Sigmoid colon (tissue), 4 donors: Measurements from ENCODE around the gene NOL8.

ENCODE experiments used
- CTCF ChIP-seq, 4 experiments: fragments of 450-650 bp in 3 of 4; fragments of 200-600 bp in 1 of 4; IDR thresholded peaks; one replicate each; pipeline ENCODE4 v1.5.1; 2016 to 2019; ENCODE audit warnings: antibody characterized with exemption in 4 of 4, mild to moderate bottlenecking in 3 of 4, moderate library complexity in 2 of 4
- POLR2AphosphoS5 ChIP-seq, 4 donors: sonication (generic); formaldehyde crosslinking; IDR thresholded peaks; one replicate each; pipeline ENCODE4 v1.6.1; 2017; ENCODE audit warnings: antibody characterized with exemption in 4 of 4

- TF ChIP-seq CTCF (IDR thresholded peaks at IDR 0.05) (no peak), POLR2AphosphoS5 (IDR thresholded peaks at IDR 0.05) (no peak)
Measured at GRCh38 chr9:92373167-92373566, 48.0 kb upstream of the NOL8 start.
